ENCODE measurements around the gene TYW1B.
"Not testable (repeated sequence)": the region's sequence is repeated elsewhere in the genome, so short reads cannot be mapped to it uniquely, and the experiment has no call there.

GRCh38 chr7:72795401-72795800 is 32.6 kb downstream of the TYW1B start:
- TF ChIP-seq POLR2A, CTCF, POLR2AphosphoS5 (IDR thresholded peaks at IDR 0.05): not testable (repeated sequence)

Data from breast epithelium (tissue), 3 donors.